ENCODE results near the gene GTPBP10.
"Not testable (repeated sequence)": the region's sequence is repeated elsewhere in the genome, so short reads cannot be mapped to it uniquely, and the experiment has no call there.

The GTPBP10 gene, protein sequence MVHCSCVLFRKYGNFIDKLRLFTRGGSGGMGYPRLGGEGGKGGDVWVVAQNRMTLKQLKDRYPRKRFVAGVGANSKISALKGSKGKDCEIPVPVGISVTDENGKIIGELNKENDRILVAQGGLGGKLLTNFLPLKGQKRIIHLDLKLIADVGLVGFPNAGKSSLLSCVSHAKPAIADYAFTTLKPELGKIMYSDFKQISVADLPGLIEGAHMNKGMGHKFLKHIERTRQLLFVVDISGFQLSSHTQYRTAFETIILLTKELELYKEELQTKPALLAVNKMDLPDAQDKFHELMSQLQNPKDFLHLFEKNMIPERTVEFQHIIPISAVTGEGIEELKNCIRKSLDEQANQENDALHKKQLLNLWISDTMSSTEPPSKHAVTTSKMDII

DNA sequence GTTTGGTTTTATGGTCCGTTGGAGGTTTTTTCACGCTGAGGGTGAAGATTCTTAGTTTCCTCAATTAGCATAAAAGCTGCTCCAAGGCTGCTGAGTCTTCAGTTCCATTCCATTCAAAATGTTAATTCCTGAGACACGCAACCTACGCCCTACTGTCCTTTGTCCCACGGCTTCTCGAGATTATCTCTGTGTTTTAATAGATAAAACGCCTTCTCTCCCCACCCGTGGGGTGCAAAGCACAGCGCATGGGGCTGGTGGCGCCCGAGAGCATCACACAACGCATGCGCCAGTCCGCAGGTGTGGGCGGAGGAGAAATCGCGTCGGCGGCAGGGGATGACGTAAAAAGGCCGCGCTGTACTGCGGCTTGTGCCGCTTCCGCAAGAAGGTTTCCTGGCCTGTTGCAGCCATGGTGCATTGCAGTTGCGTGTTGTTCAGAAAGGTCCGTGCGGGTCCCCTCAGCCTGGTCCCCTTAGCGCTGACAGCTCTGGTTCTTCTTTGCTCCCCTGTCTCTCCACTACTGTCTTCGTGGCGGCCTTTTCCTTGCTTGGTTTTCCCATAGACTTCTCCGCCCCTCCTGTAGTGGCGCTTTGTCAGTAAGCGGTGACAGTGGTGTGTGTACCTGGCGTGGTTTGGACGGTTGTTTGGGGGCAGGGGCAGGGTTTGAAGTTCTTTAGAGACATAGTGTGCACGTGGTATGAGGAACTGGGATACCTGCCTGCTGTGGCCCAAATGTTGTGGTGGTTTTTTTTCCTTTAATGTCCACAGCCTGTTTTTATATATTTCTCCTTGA lies at the start of gene GTPBP10:
Gene GTPBP10, plus strand, starts transcription at position 381 of the 790 bp plus-strand sequence. Its CDS starts 26 bp downstream, at position 407.
- DNase-seq: peak; percentile 86 to 94

DNA sequence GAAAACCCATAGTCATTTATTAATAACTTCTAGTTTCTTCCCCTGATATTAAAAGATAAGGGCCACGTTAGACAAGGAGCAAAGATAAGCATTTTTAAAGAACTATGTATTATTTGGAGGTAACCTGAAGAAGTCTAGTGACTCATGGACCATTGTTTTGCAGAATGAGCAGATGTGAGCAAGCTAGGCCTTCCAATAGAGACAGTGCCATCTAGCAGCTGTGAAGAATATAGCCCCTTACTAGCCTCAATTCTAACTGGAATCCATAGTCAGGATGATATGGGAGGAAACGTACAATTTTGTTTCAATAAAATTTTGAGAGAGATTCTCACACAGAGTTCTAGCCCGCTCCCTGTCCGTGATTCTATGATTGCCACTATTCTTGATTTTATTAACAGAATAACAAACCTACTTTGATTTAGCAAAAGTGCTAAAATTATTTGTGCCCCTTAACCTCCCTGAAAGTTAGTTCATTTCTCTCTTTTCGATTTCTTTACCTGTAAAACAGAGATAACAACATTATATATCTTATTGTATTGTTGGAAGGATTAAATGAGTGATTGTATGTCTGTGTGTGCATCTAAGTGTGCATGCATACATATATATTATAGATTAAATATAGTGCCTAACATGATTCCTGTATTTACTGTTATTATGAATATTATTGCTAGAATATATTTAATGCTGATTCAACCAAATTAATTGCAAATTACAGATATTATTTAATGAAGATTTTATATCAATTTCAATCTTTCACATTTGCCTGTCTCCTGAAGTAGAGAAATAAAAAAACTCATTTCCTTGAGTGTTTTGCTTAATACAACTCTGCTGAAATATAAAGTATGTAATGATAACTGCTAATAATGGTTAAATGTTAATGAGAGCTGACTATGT lies 48.1 kb upstream of the GTPBP10 start:
- DNase-seq: no peak

DNA sequence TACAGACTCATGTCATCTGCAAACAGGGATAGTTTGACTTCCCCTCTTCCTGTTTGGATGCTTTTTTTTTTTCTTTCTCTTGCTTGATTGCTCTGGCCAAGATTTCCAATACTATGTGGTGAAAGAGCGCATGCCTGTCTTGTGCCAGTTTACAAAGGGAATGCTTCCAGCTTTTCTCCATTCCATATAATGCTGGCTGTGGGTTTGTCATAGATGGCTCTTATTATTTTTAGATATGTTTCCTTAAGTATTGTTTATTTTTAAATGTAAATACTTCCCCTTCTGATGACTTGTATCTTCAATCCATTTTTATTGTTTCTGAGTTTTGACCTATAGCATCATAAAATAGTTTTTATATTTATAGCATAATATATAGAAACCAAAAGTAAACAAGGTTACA lies 43.3 kb upstream of the GTPBP10 start:
- no peak for DNase-seq

DNA sequence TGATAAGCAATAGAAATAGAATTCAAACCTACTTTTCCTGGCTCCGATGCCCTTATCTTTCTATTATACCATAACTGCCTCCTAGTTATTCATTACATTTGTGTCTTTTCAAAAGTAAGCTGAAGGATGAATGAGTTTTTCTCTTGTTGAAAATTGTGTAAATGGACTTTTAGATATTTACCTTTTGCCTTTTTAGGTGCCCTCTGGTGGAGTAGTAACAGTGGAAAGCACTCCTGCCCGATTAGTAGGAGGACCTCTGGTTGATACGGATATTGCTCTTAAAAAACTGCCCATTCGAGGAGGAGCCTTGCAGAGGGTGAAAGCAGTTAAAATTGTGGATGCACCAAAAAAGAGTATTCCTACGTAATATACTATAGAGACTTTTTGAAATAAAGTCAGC lies 36.6 kb upstream of the GTPBP10 start:
- DNase-seq: no peak

DNA sequence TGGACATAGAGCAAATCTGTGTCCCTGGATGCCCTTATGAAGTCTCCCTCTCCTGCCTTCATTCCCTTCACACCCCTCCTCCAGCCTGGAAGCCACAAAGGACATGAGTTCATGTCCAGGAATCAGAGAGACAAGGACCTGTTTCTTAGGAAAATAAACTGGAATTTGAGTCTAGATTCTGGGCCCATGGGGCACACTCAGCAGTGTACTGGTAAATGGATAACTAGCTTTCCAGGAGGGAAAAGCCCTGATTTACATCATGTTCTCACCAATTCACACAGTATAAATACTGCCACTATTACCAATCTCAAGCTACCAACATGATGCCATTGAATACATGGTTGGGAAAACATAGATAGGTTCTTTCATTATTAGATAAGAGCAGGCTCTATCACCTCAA lies 35.3 kb upstream of the GTPBP10 start:
- DNase-seq: no peak

DNA sequence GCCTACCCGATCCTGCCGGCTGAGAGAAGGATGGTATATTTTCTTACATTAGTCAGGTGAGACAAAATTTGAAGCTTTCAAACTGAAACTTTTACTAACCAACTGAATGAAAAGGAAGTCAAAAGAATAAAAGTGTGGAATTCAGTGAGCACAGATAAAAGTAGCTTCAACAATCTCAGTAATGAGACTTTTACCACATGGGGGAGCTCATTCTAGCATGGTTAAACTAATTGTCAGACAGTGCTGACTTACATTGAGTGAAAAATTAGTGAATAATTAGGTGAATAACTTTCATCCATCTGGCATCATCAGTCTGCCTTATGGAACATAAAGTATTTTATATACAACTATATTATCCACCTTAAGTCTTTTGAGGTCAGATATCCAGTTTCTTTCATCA lies 33.8 kb upstream of the GTPBP10 start:
- no peak for DNase-seq

DNA sequence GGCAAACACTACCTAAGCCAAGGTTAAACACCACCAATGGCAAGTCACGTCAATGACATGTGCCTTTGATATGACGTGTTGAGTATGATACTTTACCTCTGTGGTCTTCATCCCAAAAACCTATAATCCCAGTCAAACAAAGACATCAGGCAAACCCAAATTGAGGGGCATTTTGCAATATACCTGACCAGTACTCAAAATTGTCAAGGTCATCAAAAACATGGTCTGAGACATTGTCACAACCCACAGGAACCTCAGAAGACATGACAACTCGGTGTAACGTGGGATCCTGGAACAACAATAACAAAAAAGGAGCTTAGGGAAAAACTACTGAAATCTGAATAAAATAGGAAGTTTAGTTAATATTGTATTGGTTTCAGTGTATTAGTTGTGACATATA lies 32.6 kb upstream of the GTPBP10 start:
- DNase-seq: no peak

DNA sequence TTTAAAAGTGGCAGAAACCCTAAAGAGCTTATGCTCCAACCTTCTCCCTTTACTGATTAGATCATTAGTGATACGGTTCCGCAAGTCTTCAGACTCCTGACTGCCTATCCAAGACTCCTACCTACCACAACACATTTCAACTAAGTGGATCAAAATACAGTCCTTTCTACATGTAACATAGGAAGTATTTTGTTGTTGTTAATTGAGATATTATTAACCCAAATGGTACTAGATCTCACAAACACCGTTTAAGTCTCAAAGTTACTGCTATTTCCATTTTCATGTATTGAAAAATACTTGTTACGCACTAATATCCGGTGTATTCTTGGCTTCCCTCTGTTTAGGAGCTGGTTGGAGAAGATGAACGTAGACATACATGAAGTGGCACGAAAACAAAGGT lies 26.5 kb upstream of the GTPBP10 start:
- no peak for DNase-seq

DNA sequence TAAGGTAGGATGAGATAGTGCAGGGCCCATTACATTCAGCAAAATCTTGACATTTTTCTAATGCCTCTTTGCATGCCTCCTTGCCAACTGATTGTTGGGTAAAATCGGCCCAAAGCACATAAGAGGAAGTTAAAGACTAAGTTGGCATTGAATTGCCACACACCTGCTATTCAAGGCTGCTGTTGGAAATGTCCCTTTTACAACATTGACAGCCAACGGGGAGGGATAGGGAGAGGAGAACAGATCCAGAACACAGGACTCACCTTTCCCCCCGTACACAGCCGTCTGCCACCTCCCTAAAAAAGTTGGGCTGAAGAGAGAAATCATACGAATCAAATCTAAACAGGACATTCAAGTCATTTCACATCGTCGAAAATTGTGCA lies 26.1 kb upstream of the GTPBP10 start:
- DNase-seq: no peak

DNA sequence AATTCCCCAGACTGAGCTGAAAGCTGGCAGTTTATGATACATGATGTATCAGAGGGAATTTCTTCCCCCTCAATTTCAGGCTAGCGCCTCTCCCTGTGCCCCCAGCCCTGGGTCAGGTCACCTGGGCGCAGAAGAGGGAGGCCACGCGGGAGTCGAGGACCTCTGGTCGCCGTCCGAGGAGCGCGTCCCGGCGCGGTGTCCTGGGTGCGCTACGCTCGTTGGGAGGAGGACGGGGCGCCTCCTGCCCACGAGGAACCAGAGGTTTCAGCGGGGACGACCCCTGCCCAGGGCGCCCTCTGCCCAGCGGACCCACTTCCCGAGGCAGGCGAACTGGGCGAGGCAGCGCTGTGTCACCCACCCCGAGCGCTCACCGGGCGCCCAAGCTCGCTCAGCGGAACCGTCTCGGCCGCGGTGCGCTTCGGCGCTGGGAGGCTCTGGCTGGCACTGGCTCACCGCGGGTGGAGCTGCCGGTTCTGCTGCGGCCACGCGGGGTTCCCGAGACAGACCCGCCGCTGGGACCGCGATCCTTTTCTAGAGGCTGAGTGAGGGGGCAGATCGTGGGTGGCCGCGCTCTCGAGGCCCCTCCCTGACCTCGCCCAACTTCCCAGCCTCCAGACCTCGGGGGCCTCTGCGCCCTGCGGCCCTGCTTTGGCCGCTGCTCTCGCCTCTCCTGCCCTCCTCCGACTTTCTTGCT lies 25.6 kb upstream of the GTPBP10 start, which contains the start of gene FAM237B:
Gene FAM237B, minus strand, starts transcription at position 504 of the 694 bp plus-strand sequence. CDS start 1,556 bp downstream, outside the sequence.
- DNase-seq: no peak

DNA sequence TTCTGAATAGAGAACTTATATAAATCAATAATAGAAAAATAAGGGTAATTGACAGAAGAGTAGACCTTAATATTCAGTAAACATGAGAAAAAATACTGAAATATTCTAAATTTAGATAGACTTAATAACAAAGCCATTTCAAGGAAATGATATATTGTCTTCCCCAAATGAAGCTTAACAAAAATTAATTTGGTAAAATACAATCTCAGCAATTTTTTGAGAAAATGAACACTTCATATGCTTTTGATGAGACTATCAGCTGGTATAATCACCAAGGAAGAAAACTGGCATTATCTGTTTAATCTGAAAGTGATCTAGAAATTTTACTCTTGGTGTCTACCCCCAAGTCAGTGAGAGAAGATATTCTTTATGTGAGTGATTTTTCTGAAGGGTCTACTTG lies 23.7 kb upstream of the GTPBP10 start:
- no peak for DNase-seq

DNA sequence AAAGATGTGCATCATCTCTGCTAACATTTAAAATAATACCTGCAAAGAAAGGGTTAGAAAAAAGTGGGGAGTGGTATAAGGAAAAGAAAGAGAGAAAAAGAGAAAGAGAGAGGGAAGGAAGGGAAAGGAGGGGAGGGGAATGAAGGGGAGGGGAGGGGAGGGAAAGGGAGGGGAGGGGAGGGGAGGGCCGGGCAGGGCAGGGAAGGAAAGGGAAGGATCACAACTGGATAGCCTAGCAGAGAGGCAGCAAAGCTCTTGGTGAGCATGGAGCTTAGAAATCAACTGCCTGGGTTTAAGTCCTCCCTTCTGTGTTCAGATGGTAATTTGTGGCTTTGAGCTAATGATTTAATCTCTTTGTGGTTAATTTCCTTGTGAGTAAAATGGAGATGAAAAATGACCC lies 20.0 kb upstream of the GTPBP10 start:
- no peak for DNase-seq

DNA sequence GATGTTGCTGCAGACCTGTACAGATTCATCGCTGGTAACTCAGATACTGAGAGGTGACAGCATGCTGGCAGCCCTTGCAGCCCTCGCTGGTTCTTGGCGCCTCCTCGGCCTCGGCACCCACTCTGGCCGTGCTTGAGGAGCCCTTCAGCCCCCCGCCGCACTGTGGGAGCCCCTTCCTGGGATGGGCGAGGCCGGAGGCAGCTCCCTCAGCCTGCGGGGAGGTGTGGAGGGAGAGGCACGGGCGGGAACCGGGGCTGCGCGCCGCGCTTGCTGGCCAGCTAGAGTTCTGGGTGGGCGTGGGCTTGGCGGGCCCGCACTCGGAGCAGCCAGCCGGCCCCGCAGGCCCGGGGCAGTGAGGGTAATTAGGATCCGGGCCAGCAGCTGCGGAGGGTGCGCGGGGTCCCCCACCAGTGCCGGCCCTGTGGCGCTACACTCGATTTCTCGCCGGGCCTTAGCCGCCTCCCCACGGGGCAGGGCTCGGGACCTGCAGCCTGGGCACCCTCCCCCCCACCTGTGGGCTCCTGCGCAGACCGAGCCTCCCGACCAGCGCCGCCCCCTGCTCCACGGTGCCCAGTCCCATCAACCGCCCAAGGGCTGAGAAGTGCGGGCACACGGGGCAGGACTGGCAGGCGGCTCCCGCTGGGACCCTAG lies 12.2 kb upstream of the GTPBP10 start:
- DNase-seq: no peak

DNA sequence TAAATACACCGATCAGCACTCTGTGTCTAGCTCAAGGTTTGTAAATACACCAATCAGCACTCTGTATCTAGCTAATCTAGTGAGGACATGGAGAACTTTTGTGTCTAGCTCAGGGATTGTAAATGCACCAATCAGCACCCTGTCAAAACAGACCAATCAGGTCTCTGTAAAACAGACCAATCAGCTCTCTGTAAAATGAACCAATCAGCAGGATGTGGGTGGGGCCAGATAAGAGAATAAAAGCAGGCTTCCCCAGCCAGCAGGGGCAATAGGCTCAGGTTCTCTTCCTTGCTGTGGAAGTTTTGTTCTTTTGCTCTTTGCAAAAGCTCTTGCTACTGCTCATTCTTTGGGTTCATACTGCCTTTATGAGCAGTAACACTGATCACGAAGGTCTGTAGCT lies 11.6 kb upstream of the GTPBP10 start:
- not testable (repeated sequence) for DNase-seq

DNA sequence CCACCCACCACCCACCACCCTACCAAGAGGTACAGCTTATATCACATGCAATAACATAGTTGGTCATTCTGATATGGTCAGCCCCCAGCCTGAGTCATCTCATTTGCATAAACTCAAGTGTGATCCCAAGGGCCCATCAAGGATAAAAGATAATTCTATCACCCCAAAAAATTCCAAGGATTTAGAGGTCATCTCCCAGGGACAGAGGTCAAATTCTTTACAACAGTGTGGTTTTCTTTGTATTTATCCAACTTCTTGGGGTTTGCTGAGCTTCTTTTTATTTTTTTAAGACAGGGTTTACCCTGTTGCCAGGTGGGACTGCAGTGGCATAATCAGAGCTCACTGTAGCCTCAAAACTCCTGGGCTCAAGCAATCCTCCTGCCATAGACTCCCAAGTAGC lies 9.4 kb upstream of the GTPBP10 start:
- DNase-seq: no peak

DNA sequence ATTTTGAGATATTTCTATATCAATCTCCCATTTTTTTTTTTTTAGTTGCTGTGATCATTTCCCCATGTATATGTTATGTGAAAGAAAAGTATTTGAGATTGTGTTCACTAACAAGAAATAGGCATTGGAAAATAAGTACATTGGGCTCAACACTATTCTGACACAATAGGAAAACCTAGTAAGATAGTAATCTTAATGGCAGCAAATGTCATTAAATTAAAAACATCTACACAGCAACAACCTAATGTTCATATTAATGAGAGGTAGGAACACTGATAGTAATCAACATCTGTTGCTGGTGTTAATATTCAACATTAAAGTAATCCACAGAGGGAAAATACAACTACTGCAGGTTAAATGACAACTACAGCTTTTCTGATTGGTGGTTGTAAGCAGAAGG lies 1.5 kb upstream of the GTPBP10 start:
- no peak for DNase-seq

DNA sequence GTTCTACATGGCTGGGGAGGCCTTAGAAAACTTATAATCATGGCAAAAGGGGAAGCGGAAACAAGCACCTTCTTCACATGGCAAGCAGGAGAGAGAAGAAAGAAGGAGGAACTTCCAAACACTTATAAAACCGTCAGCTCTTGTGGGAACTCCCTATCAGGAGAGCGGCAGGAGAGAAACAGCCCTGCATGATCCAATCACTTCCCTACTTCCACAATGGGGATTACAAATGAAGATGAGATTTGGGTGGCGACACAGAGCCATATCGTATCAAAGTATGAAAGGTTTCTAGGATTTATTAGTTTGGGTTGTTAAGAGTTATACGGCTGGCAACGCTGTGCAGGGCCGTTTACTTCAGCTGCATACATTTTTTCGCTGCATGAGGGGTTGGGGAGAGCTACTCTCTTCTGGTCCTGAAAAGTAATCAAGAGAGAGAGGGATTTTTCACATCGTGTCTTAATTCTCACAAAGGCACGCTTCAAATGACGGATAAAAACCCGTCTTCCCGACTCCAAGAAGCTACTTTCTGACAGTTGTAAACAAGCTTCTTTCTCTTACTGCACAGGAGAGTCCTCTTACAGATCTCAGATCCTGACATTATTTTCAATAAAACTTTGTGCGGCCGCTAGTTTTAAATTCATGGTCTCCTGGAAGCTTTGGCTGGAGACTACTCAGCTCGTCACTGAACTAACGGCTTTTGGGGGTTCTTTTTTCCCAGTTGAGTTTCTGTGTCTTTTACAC lies 751 bp upstream of the GTPBP10 start:
- DNase-seq: peak in 1 of 2 experiments; percentile 82

DNA sequence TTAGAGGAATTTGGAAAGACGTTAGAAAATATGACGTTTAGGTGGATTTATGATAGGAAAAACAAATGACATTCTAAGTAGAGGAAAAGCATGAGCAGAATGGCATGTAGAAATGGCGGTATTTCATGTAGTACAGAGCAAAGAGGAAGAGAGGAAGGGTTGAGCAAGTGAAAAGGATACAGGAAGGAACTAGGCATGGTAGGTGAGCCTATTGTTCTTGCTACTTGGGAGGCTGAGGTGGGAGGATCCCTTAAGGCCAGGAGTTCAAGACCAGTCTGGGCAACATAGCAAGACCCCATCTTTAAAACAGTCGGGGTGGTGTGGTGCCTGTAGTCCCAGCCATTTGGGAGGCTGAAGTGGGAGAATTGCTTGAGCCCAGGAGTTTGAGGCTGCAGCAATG lies 1.2 kb downstream of the GTPBP10 start:
- no peak for DNase-seq

DNA sequence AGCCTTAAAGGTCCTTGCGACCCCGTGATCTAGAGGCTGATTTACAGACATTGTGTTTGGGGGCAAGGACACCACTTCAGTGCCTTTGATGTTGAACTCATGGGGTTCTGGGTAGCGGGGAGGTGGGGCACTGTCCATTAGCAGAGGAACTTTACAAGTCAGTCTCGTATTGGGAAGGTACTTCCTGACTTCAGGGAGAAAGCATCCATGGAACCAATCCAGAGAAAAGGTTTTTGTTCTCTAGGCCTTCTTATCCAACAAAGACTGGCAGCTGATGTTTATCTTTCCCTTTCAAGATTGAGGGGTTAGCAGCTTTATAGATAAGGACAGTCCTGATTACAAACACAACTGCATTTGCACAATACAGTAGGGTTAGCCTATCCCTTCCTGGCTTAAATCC lies 2.8 kb downstream of the GTPBP10 start:
- no peak for DNase-seq

DNA sequence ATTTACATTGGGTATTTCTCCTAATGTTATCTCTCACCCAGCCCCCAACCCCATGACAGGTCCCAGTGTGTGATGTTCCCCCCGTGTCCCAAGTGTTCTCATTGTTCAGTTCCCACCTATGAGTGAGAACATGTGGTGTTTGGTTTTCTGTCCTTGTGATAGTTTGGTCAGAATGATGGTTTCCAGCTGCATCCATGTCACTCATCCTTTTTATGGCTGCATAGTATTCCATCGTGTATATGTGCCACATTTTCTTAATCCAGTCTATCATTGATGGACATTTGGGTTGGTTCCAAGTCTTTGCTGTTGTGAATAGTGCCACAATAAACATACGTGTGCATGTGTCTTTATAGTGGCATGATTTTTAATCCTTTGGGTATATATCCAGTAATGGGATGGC lies 3.5 kb downstream of the GTPBP10 start:
- DNase-seq: not testable (repeated sequence)

DNA sequence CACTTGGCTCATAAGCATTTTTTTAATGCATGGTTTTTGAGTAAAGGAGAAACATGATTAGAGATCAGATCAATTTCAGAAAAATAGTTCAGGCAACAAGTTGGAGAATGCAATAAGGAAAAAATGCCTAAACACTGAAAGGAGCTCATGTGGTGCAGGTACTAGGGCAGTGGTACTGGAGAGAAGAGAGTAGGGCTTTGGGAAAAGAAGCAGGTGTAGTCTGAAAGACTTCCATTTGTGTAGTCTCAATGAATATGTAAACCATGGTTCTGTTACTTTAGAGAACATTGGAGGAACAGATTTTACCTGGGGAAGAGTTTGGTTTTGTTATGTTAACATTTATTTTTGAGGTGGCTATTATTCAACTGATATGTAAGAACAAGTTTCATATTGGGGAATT lies 5.5 kb downstream of the GTPBP10 start:
- no peak for DNase-seq

All from NCI-H187 (cell line).